ENCODE data around the gene GBX2.

Gene GBX2

GRCh38 chr2:236211296-236211695, 43.1 kb upstream of the GBX2 start:
- DNase-seq (ENCODE audit: low read depth): no peak
- no peak overlapping the region for H3K4me3 ChIP-seq (ENCODE audit: low read length)
- no peak for TF ChIP-seq CTCF (conservative IDR thresholded peaks at IDR 0.05; ENCODE audit: low read length)

- DNase-seq (ENCODE audit: low read depth): no peak
- TF ChIP-seq CTCF (conservative IDR thresholded peaks at IDR 0.05; ENCODE audit: low read length): no peak
- H3K4me3 ChIP-seq (ENCODE audit: low read length): no peak overlapping the region
These were observed 42.4 kb upstream of the GBX2 start for GRCh38 chr2:236210536-236210935.

GRCh38 chr2:236209996-236210395, 41.8 kb upstream of the GBX2 start:
- H3K4me3 ChIP-seq (ENCODE audit: low read length): no peak overlapping the region
- no peak for TF ChIP-seq CTCF (conservative IDR thresholded peaks at IDR 0.05; ENCODE audit: low read length)

GRCh38 chr2:236209535-236209934, 41.3 kb upstream of the GBX2 start:
- DNase-seq (ENCODE audit: low read depth): no peak
- H3K4me3 ChIP-seq (ENCODE audit: low read length): no peak overlapping the region
- TF ChIP-seq CTCF (conservative IDR thresholded peaks at IDR 0.05; ENCODE audit: low read length): no peak

More at GRCh38 chr2:236209996-236210395, 41.8 kb upstream of the GBX2 start:
- no peak for DNase-seq (ENCODE audit: low read depth)

GRCh38 chr2:236208019-236208926, 40.1 kb upstream of the GBX2 start:
- H3K4me3 ChIP-seq (ENCODE audit: low read length): no peak overlapping the region
- no peak for DNase-seq (ENCODE audit: low read depth)
- no peak for TF ChIP-seq CTCF (conservative IDR thresholded peaks at IDR 0.05; ENCODE audit: low read length)

GRCh38 chr2:236207472-236207871, 39.3 kb upstream of the GBX2 start:
- no peak for DNase-seq (ENCODE audit: low read depth)
- no peak overlapping the region for H3K4me3 ChIP-seq (ENCODE audit: low read length)

More at GRCh38 chr2:236207472-236207871, 39.3 kb upstream of the GBX2 start:
- no peak for TF ChIP-seq CTCF (conservative IDR thresholded peaks at IDR 0.05; ENCODE audit: low read length)
